SK-N-SH (cell line): ENCODE measurements around the gene YARS2.

Source experiments
- CTCF ChIP-seq: fragments of 200-600 bp; sonication (generic); IDR thresholded peaks from 2 replicates; pipeline ENCODE4 v1.6.1; 2017; ENCODE audit warnings: antibody characterized with exemption, mild to moderate bottlenecking, moderate library complexity
- JUND ChIP-seq: IDR thresholded peaks from 2 replicates; pipeline ENCODE4 v1.4.0; 2012
- PBX3 ChIP-seq: IDR thresholded peaks from 2 replicates; pipeline ENCODE4; 2012

GRCh38 chr12:32698285-32698684, 57.4 kb downstream of the YARS2 start:
- TF ChIP-seq PBX3, result no peak
- TF ChIP-seq CTCF, result no peak
- no peak for TF ChIP-seq JUND
